Measurements from ENCODE around the gene CORO2B.
"Not testable (repeated sequence)": the region's sequence is repeated elsewhere in the genome, so short reads cannot be mapped to it uniquely, and the experiment has no call there.

CORO2B gene

GRCh38 chr15:68679961-68680371 lies 101.2 kb downstream of the CORO2B start:
- DNase-seq: no peak

GRCh38 chr15:68680756-68681155 lies 102.0 kb downstream of the CORO2B start:
- not testable (repeated sequence) for DNase-seq

- no peak for DNase-seq
Observed at GRCh38 chr15:68681836-68682235, 103.0 kb downstream of the CORO2B start.

GRCh38 chr15:68682330-68682729 lies 103.5 kb downstream of the CORO2B start:
- no peak for DNase-seq

GRCh38 chr15:68683026-68683425 lies 104.2 kb downstream of the CORO2B start:
- no peak for DNase-seq

GRCh38 chr15:68683551-68683950 lies 104.8 kb downstream of the CORO2B start:
- no peak for DNase-seq

- DNase-seq: no peak
Observed at GRCh38 chr15:68684476-68684875, 105.7 kb downstream of the CORO2B start.

- DNase-seq: no peak
Observed at GRCh38 chr15:68687136-68687735, 108.4 kb downstream of the CORO2B start.

- no peak for DNase-seq
Observed at GRCh38 chr15:68691705-68692104, 112.9 kb downstream of the CORO2B start.

GRCh38 chr15:68693071-68693470 lies 114.3 kb downstream of the CORO2B start:
- DNase-seq: no peak

GRCh38 chr15:68694111-68694510 lies 115.3 kb downstream of the CORO2B start:
- DNase-seq: no peak

- no peak for DNase-seq
Observed at GRCh38 chr15:68695061-68695595, 116.3 kb downstream of the CORO2B start.

GRCh38 chr15:68696414-68697363 lies 117.9 kb downstream of the CORO2B start:
- no peak for DNase-seq

- DNase-seq: no peak
Observed at GRCh38 chr15:68697711-68698690, 119.2 kb downstream of the CORO2B start.

- no peak for DNase-seq
Observed at GRCh38 chr15:68698708-68699107, 119.9 kb downstream of the CORO2B start.

GRCh38 chr15:68699124-68699880 lies 120.5 kb downstream of the CORO2B start:
- no peak for DNase-seq

- DNase-seq: no peak
Observed at GRCh38 chr15:68699881-68700454, 121.2 kb downstream of the CORO2B start.

- no peak for DNase-seq
Observed at GRCh38 chr15:68700455-68701123, 121.8 kb downstream of the CORO2B start.

- no peak for DNase-seq
Observed at GRCh38 chr15:68701886-68702285, 123.1 kb downstream of the CORO2B start.

- DNase-seq: no peak
Observed at GRCh38 chr15:68704496-68705021, 125.8 kb downstream of the CORO2B start.

- DNase-seq: no peak
Observed at GRCh38 chr15:68706256-68706655, 127.5 kb downstream of the CORO2B start.

Data from SW 1271 (cell line).